A673 (cell line): ENCODE measurements around the gene GNAT1.

ENCODE experiments used
- EZH2 ChIP-seq: fragments of 200-600 bp; sonication (generic); IDR thresholded peaks from 2 replicates; pipeline ENCODE4 v1.6.1; 2017; ENCODE audit warnings: borderline replicate concordance, low read depth, mild to moderate bottlenecking, mixed read lengths, antibody characterized with exemption, low read length; ENCODE audit not compliant: poor library complexity, severe bottlenecking
- TF ChIP-seq, protein P1 (sequence below): fragments of 300-800, 200-600 bp; sonication (generic); conservative IDR thresholded peaks from 2 replicates; pipeline ENCODE4 v1.5.1; 2017; ENCODE audit warnings: low read depth, mild to moderate bottlenecking, antibody characterized with exemption, low read length, moderate library complexity, mixed read lengths

DNA sequence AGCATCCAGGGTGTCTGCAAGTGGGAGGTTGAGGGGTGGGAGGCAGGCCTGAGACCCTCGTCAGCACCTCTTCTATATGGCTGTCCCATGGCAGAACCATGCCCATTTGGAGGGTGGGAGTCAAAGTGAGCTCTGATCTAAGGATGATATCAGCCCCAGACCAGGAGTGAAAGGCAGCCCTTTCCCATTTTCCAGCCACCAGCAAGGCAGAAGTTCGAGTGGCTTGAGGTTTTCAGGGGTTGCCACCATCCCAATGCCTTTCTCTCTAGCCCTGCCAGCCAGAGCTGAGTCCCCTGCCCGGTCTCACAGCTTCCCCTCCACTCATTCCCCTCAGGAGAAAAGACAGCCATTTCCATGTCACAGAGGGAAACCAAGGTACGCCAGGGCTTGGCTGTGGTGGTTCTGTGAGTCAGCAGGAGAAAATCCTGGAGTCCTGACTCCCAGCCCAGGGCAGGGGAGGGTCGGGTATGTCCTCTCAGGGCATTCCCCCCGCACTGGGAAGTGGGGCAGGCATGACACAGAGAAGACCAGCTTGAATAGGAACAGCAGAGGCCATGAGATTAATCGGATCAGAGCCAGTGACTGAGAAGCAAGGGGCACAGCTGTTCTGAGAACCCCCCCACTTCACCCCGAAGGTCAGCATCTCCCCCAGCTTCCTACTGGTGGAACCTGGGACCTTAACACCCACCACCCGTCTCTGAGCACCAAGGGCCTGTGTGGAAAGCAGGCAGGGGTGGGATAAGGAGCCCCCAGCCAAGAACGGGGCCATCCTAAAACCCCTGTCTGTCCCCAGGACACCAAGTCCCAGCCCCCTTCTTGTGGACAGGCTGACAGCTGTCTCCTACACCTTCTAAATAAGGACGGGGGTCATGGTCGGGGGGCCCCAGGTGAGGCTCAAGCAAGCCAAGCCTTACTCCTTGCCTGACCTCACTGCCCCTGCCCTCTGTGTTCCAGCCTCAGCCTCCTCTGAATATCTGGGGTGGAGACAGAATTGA, 12.7 kb downstream of the GNAT1 start:
- TF ChIP-seq, protein P1, sequence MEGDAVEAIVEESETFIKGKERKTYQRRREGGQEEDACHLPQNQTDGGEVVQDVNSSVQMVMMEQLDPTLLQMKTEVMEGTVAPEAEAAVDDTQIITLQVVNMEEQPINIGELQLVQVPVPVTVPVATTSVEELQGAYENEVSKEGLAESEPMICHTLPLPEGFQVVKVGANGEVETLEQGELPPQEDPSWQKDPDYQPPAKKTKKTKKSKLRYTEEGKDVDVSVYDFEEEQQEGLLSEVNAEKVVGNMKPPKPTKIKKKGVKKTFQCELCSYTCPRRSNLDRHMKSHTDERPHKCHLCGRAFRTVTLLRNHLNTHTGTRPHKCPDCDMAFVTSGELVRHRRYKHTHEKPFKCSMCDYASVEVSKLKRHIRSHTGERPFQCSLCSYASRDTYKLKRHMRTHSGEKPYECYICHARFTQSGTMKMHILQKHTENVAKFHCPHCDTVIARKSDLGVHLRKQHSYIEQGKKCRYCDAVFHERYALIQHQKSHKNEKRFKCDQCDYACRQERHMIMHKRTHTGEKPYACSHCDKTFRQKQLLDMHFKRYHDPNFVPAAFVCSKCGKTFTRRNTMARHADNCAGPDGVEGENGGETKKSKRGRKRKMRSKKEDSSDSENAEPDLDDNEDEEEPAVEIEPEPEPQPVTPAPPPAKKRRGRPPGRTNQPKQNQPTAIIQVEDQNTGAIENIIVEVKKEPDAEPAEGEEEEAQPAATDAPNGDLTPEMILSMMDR = no peak
- no peak for TF ChIP-seq EZH2
